SH-SY5Y (cell line): ENCODE measurements around the gene PPFIA4.

Experiments
- GATA2 ChIP-seq: IDR thresholded peaks from 2 replicates; pipeline ENCODE4 v1.6.1; 2011; ENCODE audit warnings: mild to moderate bottlenecking, low read depth, low read length
- GATA3 ChIP-seq: IDR thresholded peaks from 2 replicates; pipeline ENCODE4 v1.6.1; 2011; ENCODE audit warnings: low read depth, mild to moderate bottlenecking, low read length, moderate library complexity

DNA sequence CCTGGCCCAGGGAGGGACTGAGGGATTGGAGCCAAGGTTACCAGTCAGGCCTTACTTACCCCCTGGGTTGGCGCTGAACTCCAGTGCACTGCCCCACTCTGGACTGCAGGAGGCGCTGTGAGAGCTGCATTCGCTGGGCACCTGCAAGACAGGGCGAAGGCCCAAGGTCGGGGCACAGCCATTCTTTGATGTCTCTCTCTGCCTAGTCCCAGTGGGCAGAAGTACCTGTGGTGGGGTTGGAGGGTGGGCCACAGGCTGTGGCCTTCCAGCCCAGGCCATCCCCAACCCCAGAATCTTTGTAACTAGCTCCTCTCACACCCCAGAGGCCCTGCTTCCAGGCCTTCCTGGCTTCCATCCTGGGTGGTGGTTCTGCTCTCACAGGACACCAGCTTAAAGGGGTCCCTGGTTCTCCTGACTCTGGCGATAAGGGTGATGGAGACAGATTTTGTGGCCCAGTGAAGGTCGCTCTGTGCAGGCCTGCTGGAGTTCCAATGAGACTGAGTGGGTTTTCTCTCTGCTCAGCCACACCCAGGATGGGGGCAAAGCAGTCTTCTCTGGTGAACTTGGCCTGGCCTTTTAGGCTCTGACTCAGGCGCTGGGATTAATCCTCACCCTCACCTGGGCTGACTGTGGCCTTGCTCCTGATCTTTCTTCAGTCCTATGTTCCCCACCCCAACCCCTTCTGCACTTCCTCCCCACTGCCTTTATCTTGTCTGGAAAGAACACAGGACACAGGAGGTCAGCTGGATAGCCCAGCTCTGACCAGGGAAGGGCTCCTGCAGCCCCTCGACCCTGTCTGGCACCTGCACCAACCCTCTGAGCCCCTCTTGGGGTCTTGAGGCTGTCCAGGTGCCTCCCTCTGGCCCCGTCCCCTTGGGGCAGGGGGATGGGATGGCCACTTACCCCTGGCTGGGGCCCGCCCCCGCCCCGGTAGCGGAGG is 58.6 kb downstream of the PPFIA4 start:
- no peak for TF ChIP-seq GATA2
- no peak for TF ChIP-seq GATA3
